ENCODE results near the gene TRIM8. TPM values are rescaled to one million over a fixed set of nuclear protein-coding genes. Genes with fewer than 3 reads are reported as not detected.

The TRIM8 gene
- total RNA-seq, 2 donors from 2014 or later = 27.7 to 32.7 TPM

- Histone ChIP-seq H3K4me1 (ENCODE audit: control insufficient read depth, insufficient read depth, low read length) (peaks cover 24% of the 10 kb centered on the region), H3K27ac (ENCODE audit: low read depth, low read length) (peak overlapping the region; percentile 83), H3K9ac (ENCODE audit: extremely low read depth, low read length, poor library complexity, severe bottlenecking) (peak overlapping the region; percentile 62), H3K9me3 (ENCODE audit: control insufficient read depth, low read length) (no peaks in the 10 kb centered on the region), H3K4me3 (ENCODE audit: low read length) (no peak overlapping the region), H3K36me3 (ENCODE audit: control insufficient read depth, insufficient read depth, low read length) (no peaks in the 10 kb centered on the region), H3K27me3 (ENCODE audit: control insufficient read depth, insufficient read depth, low read length, poor library complexity, severe bottlenecking) (no peaks in the 10 kb centered on the region)
- Mint-ChIP-seq H3K9me3 (peaks cover 5% of the 10 kb centered on the region), H3K4me1 (peaks cover 68% of the 10 kb centered on the region), H3K4me3 (no peak overlapping the region), H3K27ac (peak overlapping the region; percentile 98), H3K36me3 (ENCODE audit: low read depth) (peaks cover 5% of the 10 kb centered on the region), H3K27me3 (ENCODE audit: insufficient read depth) (no peaks in the 10 kb centered on the region)
- TF ChIP-seq CTCF (conservative IDR thresholded peaks at IDR 0.05) = peak; percentile 46
- WGBS, 2 experiments (ENCODE audit: insufficient coverage in 1 of 2, insufficient read length in 1 of 2) = 78 to 92% methylated on average over 6 to 11 of the region's 11 CpGs
- peak; percentile 59 for DNase-seq
Measured at GRCh38 chr10:102628451-102628911, 15.8 kb upstream of the TRIM8 start.

- TF ChIP-seq CTCF (conservative IDR thresholded peaks at IDR 0.05) = no peak
- Mint-ChIP-seq H3K36me3 (ENCODE audit: low read depth) (peaks cover 5% of the 10 kb centered on the region), H3K9me3 (no peaks in the 10 kb centered on the region), H3K4me3 (no peak overlapping the region), H3K27me3 (ENCODE audit: insufficient read depth) (no peaks in the 10 kb centered on the region), H3K4me1 (peaks cover 60% of the 10 kb centered on the region), H3K27ac (peak overlapping the region; percentile 98)
- Histone ChIP-seq H3K27me3 (ENCODE audit: control insufficient read depth, insufficient read depth, low read length, poor library complexity, severe bottlenecking) (no peaks in the 10 kb centered on the region), H3K4me1 (ENCODE audit: control insufficient read depth, insufficient read depth, low read length) (peaks cover 24% of the 10 kb centered on the region), H3K27ac (ENCODE audit: low read depth, low read length) (peak overlapping the region; percentile 74), H3K4me3 (ENCODE audit: low read length) (no peak overlapping the region), H3K36me3 (ENCODE audit: control insufficient read depth, insufficient read depth, low read length) (no peaks in the 10 kb centered on the region), H3K9me3 (ENCODE audit: control insufficient read depth, low read length) (no peaks in the 10 kb centered on the region), H3K9ac (ENCODE audit: extremely low read depth, low read length, poor library complexity, severe bottlenecking) (no peak overlapping the region)
- peak; percentile 92 for DNase-seq
- WGBS, 2 experiments (ENCODE audit: insufficient coverage in 1 of 2, insufficient read length in 1 of 2) = 73 to 80% methylated on average over 13 to 21 of the region's 22 CpGs
Measured at GRCh38 chr10:102629661-102630614, 14.3 kb upstream of the TRIM8 start.

GRCh38 chr10:102630663-102631062, 13.6 kb upstream of the TRIM8 start:
- H3K9me3 Mint-ChIP-seq = no peaks in the 10 kb centered on the region
- Histone ChIP-seq H3K4me1 (ENCODE audit: control insufficient read depth, insufficient read depth, low read length) (peaks cover 24% of the 10 kb centered on the region), H3K9me3 (ENCODE audit: control insufficient read depth, low read length) (no peaks in the 10 kb centered on the region), H3K27me3 (ENCODE audit: control insufficient read depth, insufficient read depth, low read length, poor library complexity, severe bottlenecking) (no peaks in the 10 kb centered on the region), H3K4me3 (ENCODE audit: low read length) (no peak overlapping the region), H3K36me3 (ENCODE audit: control insufficient read depth, insufficient read depth, low read length) (no peaks in the 10 kb centered on the region), H3K27ac (ENCODE audit: low read depth, low read length) (peak overlapping the region; percentile 74), H3K9ac (ENCODE audit: extremely low read depth, low read length, poor library complexity, severe bottlenecking) (no peak overlapping the region)
- peaks cover 5% of the 10 kb centered on the region for H3K36me3 Mint-ChIP-seq (ENCODE audit: low read depth)
- no peak overlapping the region for H3K27ac Mint-ChIP-seq
- H3K4me3 Mint-ChIP-seq = no peak overlapping the region
- WGBS, 2 experiments (ENCODE audit: insufficient coverage in 1 of 2, insufficient read length in 1 of 2) = 88 to 91% methylated on average over 3 to 6 of the region's 6 CpGs
- DNase-seq = no peak
- TF ChIP-seq CTCF (conservative IDR thresholded peaks at IDR 0.05) = no peak
- peaks cover 54% of the 10 kb centered on the region for H3K4me1 Mint-ChIP-seq
- H3K27me3 Mint-ChIP-seq (ENCODE audit: insufficient read depth) = no peaks in the 10 kb centered on the region

Data from endodermal cell (in vitro differentiated cells).